ENCODE data around the gene TUB. TPM values are rescaled to one million over a fixed set of nuclear protein-coding genes. Genes with fewer than 3 reads are reported as not detected.

The TUB gene
- total RNA-seq, 2 donors from 2014 or later, result 7.0 to 12.5 TPM

DNA sequence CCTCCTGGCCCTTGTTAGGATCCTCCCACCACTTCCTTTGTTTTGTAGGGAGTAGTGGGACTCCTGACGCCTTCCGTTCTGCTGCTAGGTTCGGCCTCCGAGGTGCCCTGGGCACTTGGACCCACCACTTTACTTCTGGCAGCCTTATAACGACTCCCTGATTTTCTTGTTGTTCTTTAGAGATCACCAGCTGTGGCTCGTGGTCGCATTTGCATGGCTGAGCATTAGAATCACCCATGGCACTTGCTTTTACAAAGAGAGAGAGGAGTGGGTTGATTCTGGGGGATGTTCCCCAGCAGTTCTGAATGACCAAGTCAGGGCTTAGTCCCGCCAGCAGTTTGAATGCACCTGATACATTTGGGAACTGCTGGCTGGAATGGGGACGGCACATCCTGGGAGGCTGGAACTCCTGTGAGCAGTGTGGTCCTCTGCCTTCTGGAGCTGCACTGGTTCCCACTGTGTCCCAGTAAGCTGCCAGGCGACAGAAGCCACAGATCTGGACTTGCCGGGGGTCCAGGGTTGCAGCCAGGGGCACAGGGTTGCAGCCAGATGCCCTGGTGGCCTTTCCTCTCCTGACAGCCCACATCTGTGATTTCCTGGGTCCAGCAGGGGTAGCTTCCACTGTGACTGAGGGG lies 4.1 kb downstream of the TUB start:
- no peak for DNase-seq (ENCODE audit: low spot score)
- intact Hi-C loops (cut with DNase I), result no loop called here

DNA sequence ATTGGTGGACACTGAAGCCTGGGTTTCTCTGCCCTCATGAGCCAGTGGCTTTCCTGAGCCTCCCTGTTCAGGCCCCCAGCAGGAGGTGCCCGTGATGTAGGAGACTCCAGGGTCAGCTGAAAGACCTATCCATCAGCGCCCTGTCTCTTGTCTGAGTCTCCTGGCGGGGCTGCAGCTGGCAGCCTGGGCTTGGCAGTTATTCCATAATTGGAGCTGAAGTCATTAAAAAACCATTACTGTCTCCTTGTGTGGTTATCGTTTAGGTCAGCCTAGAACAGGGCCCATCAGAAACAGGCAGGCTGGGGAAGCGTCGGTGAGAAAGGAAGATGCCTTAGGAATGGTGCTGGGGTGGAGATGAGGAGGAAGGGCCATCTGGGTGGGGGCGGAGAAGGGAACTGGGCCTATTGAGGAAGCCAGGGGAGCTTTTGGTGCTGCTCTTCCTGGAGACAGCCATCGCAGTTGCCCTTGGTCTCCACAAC lies 5.0 kb downstream of the TUB start:
- DNase-seq (ENCODE audit: low spot score), result no peak
- intact Hi-C loops (cut with DNase I), result no loop called here

DNA sequence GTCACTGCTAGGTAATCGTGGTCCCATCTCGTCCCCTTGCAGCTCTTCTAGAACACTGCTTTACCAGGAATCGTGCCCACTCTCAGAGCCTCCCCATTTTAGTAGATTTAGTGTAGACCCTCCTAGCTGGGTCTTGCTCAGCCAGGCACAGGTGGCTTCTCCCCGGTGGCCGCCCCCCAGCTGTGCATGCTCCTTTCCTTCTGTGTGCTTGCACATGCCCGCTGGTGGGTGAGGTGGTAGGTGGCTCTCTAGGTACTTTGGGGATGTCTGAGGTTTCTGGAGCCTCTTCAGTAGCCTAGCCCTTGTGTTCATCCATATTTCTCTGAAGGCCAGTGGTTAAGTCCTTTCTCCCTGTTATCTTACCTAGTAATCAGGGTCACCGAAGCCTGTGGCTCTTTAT lies 5.6 kb downstream of the TUB start:
- no peak for DNase-seq (ENCODE audit: low spot score)
- intact Hi-C loops (cut with DNase I), result no loop called here

DNA sequence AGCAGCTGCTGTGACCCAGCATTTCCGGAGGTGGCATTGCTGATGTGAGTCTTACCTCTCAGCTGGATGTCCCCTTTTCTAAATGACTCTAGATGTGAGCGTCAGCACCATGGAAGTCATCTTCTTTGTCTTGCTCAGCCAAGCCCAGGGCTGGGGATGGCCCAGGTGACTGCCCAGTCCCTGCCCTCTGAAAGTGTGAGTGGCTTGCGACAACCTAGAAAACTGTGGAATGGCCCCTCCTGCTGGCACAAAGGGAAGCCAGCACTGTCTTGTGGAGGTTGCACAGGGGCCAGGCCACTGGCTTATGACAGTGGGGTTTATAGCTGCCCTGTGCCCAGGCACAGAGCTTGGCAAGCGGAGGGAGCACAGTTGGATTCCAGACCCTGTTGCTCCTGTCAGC lies 6.2 kb downstream of the TUB start:
- no peak for DNase-seq (ENCODE audit: low spot score)
- intact Hi-C loops (cut with DNase I), result no loop called here

DNA sequence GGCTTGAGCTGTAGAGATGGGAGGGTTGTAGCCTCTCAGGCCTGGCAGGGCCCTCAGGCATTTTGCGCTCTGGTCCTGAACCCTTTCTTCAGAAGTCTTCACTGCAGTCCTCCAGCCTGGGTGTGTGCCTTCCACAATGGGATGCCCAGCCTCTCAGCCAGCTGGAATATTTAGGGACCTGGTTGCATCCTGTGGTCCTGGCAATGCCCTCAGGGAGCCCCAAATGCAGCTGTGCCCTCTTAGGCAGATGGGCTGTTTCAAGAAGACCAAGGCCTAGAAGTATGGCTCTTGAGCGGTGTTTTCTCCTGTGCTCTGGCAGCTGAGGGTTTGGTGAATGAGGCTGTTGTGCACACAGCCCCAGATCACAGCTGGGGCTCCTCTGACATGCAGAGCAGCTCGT lies 6.7 kb downstream of the TUB start:
- no peak for DNase-seq (ENCODE audit: low spot score)
- intact Hi-C loops (cut with DNase I), result no loop called here

DNA sequence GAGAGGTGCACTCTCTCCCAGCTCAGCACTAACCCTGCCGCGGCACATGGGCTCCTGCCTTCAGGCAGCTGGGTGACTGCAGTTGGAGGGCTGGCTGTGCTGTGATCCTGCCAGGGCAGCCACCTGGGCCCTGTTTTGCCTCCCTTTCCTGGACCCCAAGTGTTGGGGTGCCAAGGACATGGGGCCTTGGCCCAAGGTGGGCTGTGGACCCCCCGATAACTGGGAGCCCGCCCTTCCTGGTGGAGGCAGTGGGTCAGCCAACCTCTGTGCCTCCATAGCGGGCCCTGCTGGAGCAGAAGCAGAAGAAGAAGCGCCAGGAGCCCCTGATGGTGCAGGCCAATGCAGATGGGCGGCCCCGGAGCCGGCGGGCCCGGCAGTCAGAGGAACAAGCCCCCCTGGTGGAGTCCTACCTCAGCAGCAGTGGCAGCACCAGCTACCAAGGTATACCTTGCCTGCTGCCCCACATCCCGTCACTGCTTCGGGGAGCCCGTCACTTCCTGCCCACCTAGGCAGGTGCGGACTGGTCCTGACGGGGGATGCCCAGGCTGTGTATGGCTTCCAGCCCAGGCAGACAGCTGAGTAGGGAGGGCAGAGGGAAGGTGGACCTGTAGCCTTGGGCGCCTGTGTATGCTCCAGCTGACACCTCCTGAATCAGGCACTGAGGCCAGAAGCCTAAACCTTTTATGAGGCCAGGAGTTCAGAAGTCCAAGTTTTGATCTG lies 8.9 kb downstream of the TUB start:
- no peak for DNase-seq (ENCODE audit: low spot score)
- intact Hi-C loops (cut with DNase I), result no loop called here

DNA sequence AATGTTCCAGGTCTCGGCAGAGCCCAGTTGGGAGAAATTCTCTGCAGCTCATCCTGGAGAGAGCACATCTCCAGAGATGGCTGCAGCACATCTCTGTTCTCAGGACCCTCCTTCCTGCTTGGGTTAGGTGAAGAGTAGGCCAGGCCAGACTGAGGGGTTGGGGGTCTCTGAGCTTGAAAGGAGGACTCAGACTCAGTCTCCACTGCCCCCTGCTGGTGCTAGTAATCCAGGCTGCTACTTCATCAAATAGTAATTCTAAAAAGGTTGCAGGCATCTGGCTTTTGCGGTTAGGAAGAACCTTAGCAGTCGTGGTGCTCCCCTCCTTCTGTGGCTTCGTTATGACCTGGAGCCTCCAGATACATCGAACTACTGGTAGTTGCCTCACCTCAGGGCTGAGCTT lies 9.7 kb downstream of the TUB start:
- intact Hi-C loops (cut with DNase I), result no loop called here
- DNase-seq (ENCODE audit: low spot score), result no peak

DNA sequence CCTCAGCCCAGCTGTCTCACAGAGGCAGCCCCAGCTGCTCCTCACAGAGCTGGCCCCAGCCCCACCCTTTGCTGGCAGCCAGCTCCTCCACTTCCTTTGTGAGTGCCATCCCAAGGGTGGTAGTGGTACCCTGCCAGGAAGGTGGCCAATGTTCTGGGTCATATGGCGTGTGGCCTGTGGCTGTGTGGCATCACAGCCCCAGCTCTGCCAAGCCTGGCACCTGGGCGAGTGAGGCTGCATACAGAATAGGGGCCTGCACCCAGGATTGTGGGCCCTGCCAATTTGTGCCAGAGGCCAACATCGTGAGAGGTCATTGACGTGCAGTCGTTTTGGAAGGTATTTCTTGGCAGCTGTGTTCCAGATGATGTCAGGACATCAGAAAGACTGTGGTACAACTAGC lies 10.7 kb downstream of the TUB start:
- DNase-seq (ENCODE audit: low spot score), result no peak
- intact Hi-C loops (cut with DNase I), result no loop called here

DNA sequence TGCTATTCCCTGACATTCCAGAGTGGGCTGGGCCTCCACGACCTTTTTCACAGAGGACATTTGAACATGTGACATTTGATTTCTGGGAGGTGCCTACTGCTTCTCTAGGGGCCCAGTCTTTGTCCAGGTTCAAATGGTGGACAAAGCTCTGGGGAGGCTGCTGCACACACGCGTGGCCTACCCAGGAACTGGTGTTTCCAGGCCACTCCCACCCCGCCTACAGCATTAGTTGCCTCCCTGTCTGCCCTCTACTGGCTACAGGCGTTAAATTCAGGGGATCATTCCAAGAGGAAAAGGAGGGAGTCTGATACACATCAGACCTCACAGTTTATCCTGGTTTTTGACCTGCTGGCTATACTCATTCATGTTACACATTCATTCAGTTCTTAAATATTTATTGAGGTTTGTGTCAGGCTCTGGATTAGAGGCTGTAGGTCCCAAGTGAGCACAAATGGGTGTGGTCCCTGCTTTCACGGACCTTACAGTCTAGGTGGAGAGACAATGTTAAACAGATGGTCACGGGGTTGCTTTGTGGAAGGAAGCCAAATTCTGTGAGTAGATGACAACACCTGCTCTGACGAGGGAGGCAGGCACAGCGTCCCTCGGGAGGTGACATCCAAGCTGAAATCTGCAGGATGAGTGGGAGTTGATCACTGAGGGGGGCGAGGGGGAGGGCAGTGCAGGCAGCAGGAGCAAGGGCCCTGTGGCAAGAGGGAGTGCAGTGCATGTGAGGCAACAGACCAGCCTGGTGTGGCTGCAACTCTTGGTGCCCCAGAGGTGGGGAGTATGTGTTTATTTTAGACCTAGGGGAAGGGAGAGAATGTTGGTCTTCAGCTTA lies 11.8 kb downstream of the TUB start:
- intact Hi-C loops (cut with DNase I), result no loop called here
- DNase-seq (ENCODE audit: low spot score), result no peak

DNA sequence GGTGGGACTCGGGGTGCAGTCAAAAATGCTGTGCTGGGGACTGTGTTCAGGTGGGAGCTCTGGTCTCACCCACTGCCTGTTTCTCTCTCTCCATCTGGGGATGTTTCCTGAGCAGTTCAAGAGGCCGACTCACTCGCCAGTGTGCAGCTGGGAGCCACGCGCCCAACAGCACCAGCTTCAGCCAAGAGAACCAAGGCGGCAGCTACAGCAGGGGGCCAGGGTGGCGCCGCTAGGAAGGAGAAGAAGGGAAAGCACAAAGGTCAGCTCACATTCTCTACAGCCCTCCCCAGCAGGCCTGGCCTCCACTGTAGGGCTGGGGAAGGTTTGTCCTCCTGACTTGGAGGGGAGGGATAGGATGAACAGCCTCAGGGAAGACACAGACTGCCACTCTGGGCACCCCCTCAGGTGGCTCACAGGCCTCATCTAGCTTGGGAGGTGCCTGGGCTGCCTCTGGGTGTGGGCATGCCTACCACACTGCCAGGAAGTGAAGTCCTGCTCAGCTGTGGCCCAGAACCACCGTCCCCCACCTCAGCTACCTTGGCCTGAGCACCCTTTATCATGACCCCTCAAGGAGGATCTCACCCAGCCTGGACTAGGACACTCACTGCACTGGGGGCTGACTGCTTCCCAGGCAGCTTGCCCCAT lies 13.0 kb downstream of the TUB start:
- DNase-seq (ENCODE audit: low spot score), result no peak
- intact Hi-C loops (cut with DNase I), result no loop called here

DNA sequence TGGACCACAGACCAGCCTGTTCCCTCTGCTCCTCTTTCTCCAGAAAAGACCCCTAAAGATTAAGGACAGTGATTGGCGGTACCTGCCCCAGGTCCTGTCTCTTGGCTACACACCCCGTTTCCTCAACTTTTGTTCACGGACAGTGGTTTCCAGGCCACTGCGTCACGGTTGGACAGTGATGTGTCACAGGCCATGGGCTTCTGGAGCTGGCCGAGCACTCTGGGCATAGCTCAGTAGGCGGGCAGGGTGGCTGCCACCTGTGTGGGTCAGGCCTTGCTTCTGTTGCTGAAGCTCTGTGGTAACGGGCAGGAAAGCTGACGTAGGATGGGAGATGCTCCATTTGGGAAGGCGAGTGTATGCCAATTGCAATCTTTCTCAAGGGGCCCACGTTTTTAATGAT lies 13.6 kb downstream of the TUB start:
- no peak for DNase-seq (ENCODE audit: low spot score)
- intact Hi-C loops (cut with DNase I), result loop anchor here (5.0 kb wide), 3 partner anchors 62 to 92 kb away; no protein-coding TSS in a partner anchor

DNA sequence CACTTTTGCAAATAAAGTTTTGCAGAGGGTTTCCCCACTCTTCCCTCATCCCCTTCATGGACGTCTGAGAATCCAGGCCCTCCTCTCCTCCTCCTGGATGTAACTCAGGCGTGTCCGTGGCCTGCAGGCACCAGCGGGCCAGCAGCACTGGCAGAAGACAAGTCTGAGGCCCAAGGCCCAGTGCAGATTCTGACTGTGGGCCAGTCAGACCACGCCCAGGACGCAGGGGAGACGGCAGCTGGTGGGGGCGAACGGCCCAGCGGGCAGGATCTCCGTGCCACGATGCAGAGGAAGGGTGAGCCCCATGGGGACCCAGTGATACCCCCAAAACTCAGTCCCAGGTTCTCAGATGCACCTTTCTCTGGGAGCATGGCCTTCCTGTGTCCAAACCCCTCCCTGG lies 14.4 kb downstream of the TUB start:
- intact Hi-C loops (cut with DNase I), result loop anchor here (5.0 kb wide), 3 partner anchors 63 to 93 kb away; no protein-coding TSS in a partner anchor
- DNase-seq (ENCODE audit: low spot score), result no peak

DNA sequence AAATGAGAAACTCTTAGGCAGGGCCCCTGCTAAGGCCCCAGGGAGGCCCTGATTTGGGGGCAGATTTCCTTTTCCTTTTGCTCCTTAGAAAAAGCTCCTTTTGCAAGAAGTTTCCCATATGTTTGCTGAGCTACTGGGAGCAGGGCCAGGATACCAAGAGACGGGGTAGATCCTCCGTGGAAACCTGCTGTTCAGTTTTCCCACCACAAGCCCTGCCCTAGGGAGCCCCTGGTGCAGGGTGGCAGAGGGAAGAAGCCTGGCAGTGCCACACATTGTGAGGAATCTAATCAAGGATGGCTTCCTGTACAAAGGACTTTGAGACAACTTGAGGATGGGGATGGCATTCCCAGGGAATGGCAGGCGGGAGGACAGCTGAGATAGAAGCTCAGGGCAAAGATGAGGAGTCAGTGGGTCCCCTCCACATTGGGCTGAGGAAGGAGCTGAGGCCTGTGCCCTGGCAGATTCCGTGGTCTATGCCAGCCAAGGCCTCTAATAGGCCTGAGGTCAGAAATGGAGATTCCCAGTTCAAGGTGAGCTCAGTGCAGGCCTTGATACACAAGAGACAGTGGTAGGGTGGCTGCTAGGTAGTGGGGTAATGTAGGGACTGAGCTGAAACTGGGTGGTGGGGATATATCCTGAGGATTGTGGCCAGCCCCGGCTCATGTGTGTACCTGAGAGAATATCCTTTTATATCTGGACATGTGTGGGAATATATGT lies 15.0 kb downstream of the TUB start:
- intact Hi-C loops (cut with DNase I), result loop anchor here (5.0 kb wide), 3 partner anchors 64 to 94 kb away; no protein-coding TSS in a partner anchor
- DNase-seq (ENCODE audit: low spot score), result no peak

DNA sequence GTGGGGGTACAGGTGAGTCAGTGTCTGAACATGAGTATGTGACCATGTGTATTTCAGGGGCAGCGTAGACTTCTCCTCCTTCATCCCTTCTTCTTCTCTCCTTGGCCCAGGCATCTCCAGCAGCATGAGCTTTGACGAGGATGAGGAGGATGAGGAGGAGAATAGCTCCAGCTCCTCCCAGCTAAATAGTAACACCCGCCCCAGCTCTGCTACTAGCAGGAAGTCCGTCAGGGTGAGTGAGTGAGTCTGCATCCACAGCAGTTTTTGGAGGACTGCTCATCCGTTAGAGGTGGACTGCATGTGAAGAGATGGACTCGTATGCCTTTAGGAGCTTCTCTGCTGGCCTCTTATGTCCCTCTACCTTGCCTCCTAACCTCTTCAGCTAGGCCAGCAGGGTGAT lies 15.6 kb downstream of the TUB start:
- intact Hi-C loops (cut with DNase I), result loop anchor here (5.0 kb wide), 3 partner anchors 64 to 94 kb away; no protein-coding TSS in a partner anchor
- DNase-seq (ENCODE audit: low spot score), result no peak

DNA sequence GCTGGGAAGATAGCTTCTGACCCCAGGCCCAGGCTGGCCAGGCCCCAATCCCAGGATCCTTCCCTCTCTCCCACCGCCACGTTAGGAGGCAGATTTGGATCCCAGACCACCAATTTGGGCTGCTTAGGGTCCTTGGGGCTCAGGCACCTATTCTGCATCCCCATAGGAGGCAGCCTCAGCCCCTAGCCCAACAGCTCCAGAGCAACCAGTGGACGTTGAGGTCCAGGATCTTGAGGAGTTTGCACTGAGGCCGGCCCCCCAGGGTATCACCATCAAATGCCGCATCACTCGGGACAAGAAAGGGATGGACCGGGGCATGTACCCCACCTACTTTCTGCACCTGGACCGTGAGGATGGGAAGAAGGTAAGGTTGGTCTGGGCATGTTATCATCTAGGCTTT lies 16.1 kb downstream of the TUB start:
- no peak for DNase-seq (ENCODE audit: low spot score)
- intact Hi-C loops (cut with DNase I), result loop anchor here (5.0 kb wide), 3 partner anchors 65 to 95 kb away; no protein-coding TSS in a partner anchor

DNA sequence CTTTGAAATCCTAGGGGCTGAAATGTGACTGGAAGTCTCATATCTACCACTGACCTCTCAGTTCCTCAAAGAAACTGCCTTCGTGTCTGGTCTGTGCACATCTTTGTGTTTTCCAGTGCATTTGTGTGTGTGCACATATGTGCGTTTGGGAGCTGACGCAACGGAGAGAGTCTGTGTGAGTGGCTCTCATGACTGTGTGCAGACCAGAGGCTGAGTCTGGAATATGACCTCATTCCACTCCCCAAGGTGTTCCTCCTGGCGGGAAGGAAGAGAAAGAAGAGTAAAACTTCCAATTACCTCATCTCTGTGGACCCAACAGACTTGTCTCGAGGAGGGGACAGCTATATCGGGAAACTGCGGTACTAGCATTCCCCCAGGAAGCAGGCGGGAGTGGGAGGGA lies 16.5 kb downstream of the TUB start:
- intact Hi-C loops (cut with DNase I), result loop anchor here (5.0 kb wide), 3 partner anchors 65 to 95 kb away; no protein-coding TSS in a partner anchor
- DNase-seq (ENCODE audit: low spot score), result no peak

DNA sequence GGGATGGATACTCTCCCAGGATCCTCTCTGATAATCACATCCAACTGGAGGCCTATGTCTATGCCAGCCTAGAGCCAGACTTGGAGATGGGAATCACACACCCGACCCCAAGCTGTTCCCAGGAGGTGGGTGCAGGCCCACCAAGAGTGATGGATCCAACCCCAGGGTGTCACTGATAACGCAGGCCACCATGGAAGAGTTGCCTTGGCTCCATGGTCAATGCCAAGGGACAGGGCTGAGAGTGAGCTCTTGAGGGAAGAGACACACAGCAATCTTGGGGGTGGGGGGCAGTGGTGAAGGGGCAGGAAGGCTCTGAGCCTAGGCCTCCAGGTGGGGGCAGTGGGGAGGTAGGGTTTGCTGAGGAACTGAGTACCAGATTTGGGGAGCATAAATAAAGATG lies 16.9 kb downstream of the TUB start:
- DNase-seq (ENCODE audit: low spot score), result no peak
- intact Hi-C loops (cut with DNase I), result loop anchor here (5.0 kb wide), 3 partner anchors 66 to 96 kb away; no protein-coding TSS in a partner anchor

DNA sequence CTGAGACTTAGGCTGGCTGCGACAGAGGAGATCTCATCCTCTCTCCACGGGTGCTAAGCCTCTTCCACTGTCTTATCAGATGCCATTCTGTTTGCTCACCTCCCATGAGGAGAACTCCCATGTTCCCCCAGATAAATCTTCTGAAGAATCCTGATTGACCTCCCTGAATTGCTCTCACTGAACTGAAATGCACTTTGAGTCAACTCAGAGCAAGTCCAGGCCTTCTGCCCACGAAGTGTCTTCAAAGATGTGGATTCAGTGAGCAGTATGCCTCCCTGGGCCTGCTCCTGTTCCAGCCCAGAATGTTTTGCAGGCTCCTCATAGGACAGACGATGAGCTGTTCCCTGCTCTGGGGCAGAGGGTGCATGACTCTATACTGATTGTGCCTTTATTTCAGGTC lies 17.4 kb downstream of the TUB start:
- DNase-seq (ENCODE audit: low spot score), result no peak
- intact Hi-C loops (cut with DNase I), result loop anchor here (5.0 kb wide), 3 partner anchors 66 to 96 kb away; no protein-coding TSS in a partner anchor

DNA sequence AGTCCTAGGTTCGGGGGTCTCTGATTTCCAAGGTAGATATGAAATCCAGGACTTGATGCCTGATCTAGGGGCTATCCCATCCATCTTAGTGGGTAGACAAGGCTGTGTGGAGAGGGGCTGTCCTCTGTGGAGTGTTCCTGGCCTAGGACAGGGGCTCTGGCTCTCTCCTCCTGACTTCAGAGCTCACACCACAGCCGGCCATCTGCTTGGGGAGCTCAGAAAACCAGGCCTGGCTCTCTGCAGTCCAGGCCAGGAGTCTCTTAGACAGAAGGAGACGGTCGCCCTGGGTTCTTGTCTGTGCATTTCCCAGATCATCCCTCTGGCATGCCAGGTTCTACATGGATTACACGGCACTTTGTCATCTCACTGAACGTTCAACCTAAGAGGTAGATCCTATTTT lies 17.9 kb downstream of the TUB start:
- no peak for DNase-seq (ENCODE audit: low spot score)
- intact Hi-C loops (cut with DNase I), result loop anchor here (5.0 kb wide), 3 partner anchors 67 to 97 kb away; no protein-coding TSS in a partner anchor
